Measurements from ENCODE around the gene SSPN.

SSPN gene

GRCh38 chr12:26214121-26214520, 18.7 kb downstream of the SSPN start:
- ChIA-PET POLR2A (ENCODE audit: low non-redundant PET) (no interaction called here), CTCF (no interaction called here)
- no peak overlapping the region for H3K27ac ChIP-seq
- DNase-seq (ENCODE audit: low spot score): no peak
- no peak for TF ChIP-seq CTCF (conservative IDR thresholded peaks at IDR 0.05; ENCODE audit: low read depth)

DNA sequence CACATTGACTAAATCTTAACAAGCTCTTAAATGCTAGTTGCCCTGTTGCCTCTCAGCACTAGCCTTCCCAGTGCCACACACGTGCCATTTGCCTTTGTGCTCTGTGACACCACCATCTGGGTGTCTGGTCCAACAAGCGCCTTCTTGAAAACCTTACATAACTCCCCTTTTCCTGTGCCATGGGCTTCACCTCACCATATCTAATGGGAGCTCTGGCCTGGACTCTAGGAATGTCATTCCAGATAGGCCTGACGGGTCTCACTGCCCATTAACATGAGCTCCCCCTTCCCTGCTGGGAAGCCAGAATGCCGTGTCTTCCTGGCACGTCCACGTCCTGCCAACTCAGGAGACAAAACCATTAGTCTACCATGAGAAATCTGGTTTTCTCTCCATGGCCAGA, 24.4 kb downstream of the SSPN start:
- DNase-seq (ENCODE audit: low spot score): no peak
- CTCF ChIA-PET: no interaction called here
- POLR2A ChIA-PET (ENCODE audit: low non-redundant PET): no interaction called here
- no peak for TF ChIP-seq CTCF (conservative IDR thresholded peaks at IDR 0.05; ENCODE audit: low read depth)
- H3K27ac ChIP-seq: no peak overlapping the region

GRCh38 chr12:26224657-26225056, 29.3 kb downstream of the SSPN start:
- DNase-seq (ENCODE audit: low spot score): no peak
- TF ChIP-seq CTCF (conservative IDR thresholded peaks at IDR 0.05; ENCODE audit: low read depth): no peak
- ChIA-PET CTCF (no interaction called here), POLR2A (ENCODE audit: low non-redundant PET) (no interaction called here)
- no peak overlapping the region for H3K27ac ChIP-seq

DNA sequence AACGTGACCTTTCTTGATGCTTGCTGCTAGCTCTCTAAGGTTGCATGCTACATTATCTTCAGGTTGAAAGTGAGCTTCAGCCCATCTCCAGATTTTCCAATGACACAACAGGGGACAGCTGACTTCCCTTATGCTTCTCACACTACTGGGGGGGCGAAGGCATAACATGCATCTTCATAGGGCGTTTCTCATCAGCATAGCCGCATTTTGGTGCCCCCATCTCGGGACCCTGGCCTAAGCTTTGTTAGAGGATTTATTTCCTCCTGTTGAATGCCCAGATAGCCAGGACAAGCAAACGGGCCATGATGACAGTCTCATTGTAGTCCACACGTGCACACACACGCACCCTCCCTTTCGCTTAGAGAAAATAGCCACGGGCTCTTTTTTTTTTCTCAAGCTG, 30.7 kb downstream of the SSPN start:
- POLR2A ChIA-PET (ENCODE audit: low non-redundant PET): no interaction called here
- no peak for TF ChIP-seq CTCF (conservative IDR thresholded peaks at IDR 0.05; ENCODE audit: low read depth)
- CTCF ChIA-PET: interaction anchor here (0.6 to 0.7 kb wide), 3 partner anchors 30 to 553 kb away, joined by 3 to 4 read pairs (median 4); no protein-coding TSS in a partner anchor

DNA sequence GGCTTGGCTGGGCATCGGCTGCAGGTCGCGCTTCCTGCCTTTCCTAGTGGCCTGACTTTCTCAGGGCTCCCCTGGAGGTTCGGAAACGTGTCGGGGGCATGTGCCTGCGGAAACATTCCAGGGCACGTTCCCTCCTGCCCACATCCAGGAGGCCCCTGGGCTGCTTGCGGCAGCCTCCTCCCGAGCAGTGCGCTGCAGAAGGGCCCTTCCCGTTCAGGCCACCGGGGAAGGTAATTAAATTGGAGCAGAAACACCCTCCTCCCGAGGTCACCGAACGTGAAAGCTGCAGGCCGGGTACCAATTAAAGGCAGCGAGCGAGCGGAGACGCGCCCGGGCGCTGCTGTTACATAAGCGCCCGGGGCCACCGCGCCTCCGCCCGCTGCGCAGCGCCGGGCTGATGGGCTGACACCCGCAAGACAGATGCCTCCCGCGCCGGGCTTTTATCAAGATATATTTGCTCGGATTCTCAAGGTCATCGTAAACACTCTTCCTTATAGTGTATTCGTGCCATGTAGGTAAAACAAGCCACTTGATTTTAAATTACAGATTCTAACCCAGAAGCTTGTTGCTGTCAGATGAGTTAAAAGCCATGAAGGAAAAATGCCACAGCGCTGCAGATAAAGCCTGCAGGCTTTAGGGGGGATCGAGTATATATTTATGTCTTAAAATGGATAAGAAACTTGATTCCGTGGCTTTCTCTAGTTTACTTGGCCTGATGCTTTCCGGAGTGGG, 31.4 kb downstream of the SSPN start:
- no peak for TF ChIP-seq CTCF (conservative IDR thresholded peaks at IDR 0.05; ENCODE audit: low read depth)
- ChIA-PET POLR2A (ENCODE audit: low non-redundant PET) (no interaction called here), CTCF (interaction anchor here (0.6 to 0.7 kb wide), 3 partner anchors 102 to 552 kb away, joined by 3 to 4 read pairs (median 3); no protein-coding TSS in a partner anchor)

More for the DNA sequence above, 30.7 kb downstream of the SSPN start:
- H3K27ac ChIP-seq: peak overlapping the region; percentile 69
- DNase-seq (ENCODE audit: low spot score): no peak

DNA sequence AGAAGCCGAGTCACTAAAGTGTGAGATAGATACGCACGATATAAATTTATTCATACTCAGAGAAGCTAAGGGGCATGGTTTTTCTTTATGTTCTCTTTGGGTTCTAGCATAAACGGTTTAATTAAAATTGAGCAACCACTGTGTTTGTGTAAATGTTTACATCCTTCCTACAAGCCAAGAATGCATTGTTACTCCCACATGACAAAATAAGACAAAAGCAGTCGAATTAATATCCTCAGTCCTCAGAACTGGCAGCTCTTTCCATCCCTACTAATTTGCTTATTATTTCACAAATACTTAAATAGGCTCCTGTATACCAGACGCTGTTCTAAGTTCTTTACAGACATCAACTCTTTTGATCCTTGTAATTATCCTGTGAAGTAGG, 32.0 kb downstream of the SSPN start:
- TF ChIP-seq CTCF (conservative IDR thresholded peaks at IDR 0.05; ENCODE audit: low read depth): no peak
- CTCF ChIA-PET: interaction anchor here (0.6 kb wide), 1 partner anchor 210 kb away, joined by 3 read pairs; no protein-coding TSS in a partner anchor
- POLR2A ChIA-PET (ENCODE audit: low non-redundant PET): no interaction called here
- no peak overlapping the region for H3K27ac ChIP-seq
- DNase-seq (ENCODE audit: low spot score): no peak

More for the DNA sequence above, 31.4 kb downstream of the SSPN start:
- peak overlapping the region; percentile 69 for H3K27ac ChIP-seq
- DNase-seq (ENCODE audit: low spot score): peak; percentile 56

All from RWPE1 (cell line).